Dedifferentiated amniotic fluid mesenchymal stem cell (primary cell): ENCODE data around the gene TMBIM4.
"Not testable (repeated sequence)": the region's sequence is repeated elsewhere in the genome, so short reads cannot be mapped to it uniquely, and the experiment has no call there.

ENCODE experiments used
- DNase-seq: peaks from one replicate; pipeline ENCODE4 v3.0.0-alpha.2; 2016; ENCODE audit errors: extremely low spot score

Gene TMBIM4

GRCh38 chr12:66184822-66185221 lies 15.0 kb upstream of the TMBIM4 start:
- DNase-seq: not testable (repeated sequence)

GRCh38 chr12:66182956-66183355 lies 13.2 kb upstream of the TMBIM4 start:
- DNase-seq: no peak

- no peak for DNase-seq
Observed at GRCh38 chr12:66176105-66176900, 6.5 kb upstream of the TMBIM4 start.

GRCh38 chr12:66174391-66175325 lies 4.9 kb upstream of the TMBIM4 start:
- DNase-seq: not testable (repeated sequence)

GRCh38 chr12:66170606-66171005 lies 810 bp upstream of the TMBIM4 start:
- no peak for DNase-seq

- DNase-seq: no peak
Observed at GRCh38 chr12:66168410-66168809, 1.4 kb downstream of the TMBIM4 start.

- no peak for DNase-seq
Observed at GRCh38 chr12:66166561-66166960, 3.2 kb downstream of the TMBIM4 start.

- no peak for DNase-seq
Observed at GRCh38 chr12:66165141-66165540, 4.7 kb downstream of the TMBIM4 start.

GRCh38 chr12:66164349-66164821 lies 5.4 kb downstream of the TMBIM4 start:
- no peak for DNase-seq

- DNase-seq: no peak
Observed at GRCh38 chr12:66163289-66163688, 6.5 kb downstream of the TMBIM4 start.

- DNase-seq: no peak
Observed at GRCh38 chr12:66162701-66163100, 7.1 kb downstream of the TMBIM4 start.

GRCh38 chr12:66160704-66161103 lies 9.1 kb downstream of the TMBIM4 start:
- no peak for DNase-seq

- DNase-seq: no peak
Observed at GRCh38 chr12:66159123-66159522, 10.7 kb downstream of the TMBIM4 start.

- DNase-seq: no peak
Observed at GRCh38 chr12:66156654-66157053, 13.1 kb downstream of the TMBIM4 start.

- no peak for DNase-seq
Observed at GRCh38 chr12:66154776-66155175, 15.0 kb downstream of the TMBIM4 start.

GRCh38 chr12:66152732-66153131 lies 17.1 kb downstream of the TMBIM4 start:
- DNase-seq: no peak

- no peak for DNase-seq
Observed at GRCh38 chr12:66149702-66150398, 19.9 kb downstream of the TMBIM4 start.

- DNase-seq: no peak
Observed at GRCh38 chr12:66144791-66145754, 24.7 kb downstream of the TMBIM4 start.

GRCh38 chr12:66143868-66144267 lies 25.9 kb downstream of the TMBIM4 start:
- DNase-seq: no peak

GRCh38 chr12:66142826-66143225 lies 27.0 kb downstream of the TMBIM4 start:
- DNase-seq: no peak

- no peak for DNase-seq
Observed at GRCh38 chr12:66141299-66141698, 28.5 kb downstream of the TMBIM4 start.
